Vagina (tissue), 2 donors: Measurements from ENCODE around the gene VWC2L.

ENCODE experiments used
- POLR2A ChIP-seq, 2 donors: fragments of 450-650 bp; IDR thresholded peaks; one replicate each; pipeline ENCODE4 v1.6.1; 2017; ENCODE audit warnings: antibody characterized with exemption in 2 of 2, mild to moderate bottlenecking in 2 of 2, moderate library complexity in 2 of 2
- POLR2AphosphoS5 ChIP-seq, 2 donors: sonication (generic); formaldehyde crosslinking; IDR thresholded peaks; one replicate each; pipeline ENCODE4 v1.9.0; 2017; ENCODE audit warnings: antibody characterized with exemption in 2 of 2, mild to moderate bottlenecking in 2 of 2, low read depth in 1 of 2; ENCODE audit not compliant: insufficient read depth in 1 of 2
- TF ChIP-seq, protein P1 (sequence below), 3 experiments: fragments of 450-650 bp in 2 of 3; fragments of 200-600 bp in 1 of 3; sonication (generic) in 1 of 3; IDR thresholded peaks; one replicate each; pipeline ENCODE4 v1.5.1; 2017 to 2019; ENCODE audit warnings: antibody characterized with exemption in 3 of 3, mild to moderate bottlenecking in 2 of 3, moderate library complexity in 2 of 3

DNA sequence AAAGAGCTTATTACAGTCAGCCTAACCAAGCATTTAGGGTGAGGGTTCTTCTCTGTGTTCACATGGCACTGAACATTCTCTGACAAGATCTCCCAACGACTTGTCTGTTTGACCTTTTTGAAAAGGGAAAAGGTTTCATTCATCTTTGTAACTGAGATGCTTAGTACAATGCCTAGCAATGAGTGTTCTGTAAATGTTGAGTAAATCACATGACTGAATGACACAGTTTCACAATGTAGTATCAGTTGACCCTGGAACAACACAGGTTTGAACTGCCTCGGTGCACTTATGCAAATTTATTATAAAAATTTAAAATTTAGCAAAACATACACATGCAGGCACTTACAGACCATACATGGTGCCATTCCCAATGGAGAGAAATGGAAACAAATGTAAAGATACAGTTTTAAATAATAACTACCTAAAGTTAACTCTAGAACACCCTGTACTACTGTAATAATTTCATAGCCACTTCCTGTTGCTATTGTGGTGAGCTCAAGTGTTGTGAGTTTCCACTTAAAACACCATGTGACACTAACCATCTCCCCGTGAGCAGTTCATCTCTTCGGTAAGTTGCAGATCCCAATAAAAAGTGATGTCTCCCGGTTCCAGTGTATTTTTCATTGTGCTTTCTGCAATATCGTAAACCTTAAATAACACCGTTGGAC, 34.1 kb upstream of the VWC2L start:
- TF ChIP-seq, protein P1, sequence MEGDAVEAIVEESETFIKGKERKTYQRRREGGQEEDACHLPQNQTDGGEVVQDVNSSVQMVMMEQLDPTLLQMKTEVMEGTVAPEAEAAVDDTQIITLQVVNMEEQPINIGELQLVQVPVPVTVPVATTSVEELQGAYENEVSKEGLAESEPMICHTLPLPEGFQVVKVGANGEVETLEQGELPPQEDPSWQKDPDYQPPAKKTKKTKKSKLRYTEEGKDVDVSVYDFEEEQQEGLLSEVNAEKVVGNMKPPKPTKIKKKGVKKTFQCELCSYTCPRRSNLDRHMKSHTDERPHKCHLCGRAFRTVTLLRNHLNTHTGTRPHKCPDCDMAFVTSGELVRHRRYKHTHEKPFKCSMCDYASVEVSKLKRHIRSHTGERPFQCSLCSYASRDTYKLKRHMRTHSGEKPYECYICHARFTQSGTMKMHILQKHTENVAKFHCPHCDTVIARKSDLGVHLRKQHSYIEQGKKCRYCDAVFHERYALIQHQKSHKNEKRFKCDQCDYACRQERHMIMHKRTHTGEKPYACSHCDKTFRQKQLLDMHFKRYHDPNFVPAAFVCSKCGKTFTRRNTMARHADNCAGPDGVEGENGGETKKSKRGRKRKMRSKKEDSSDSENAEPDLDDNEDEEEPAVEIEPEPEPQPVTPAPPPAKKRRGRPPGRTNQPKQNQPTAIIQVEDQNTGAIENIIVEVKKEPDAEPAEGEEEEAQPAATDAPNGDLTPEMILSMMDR (IDR thresholded peaks at IDR 0.05): no peak
- TF ChIP-seq POLR2A (IDR thresholded peaks at IDR 0.05) (no peak), POLR2AphosphoS5 (IDR thresholded peaks at IDR 0.05; ENCODE audit: insufficient read depth in 1 of 2, low read depth in 1 of 2) (no peak)
